Lung microvascular endothelial cell (primary cell): ENCODE data around the gene NPFFR2. TPM values are rescaled to one million over a fixed set of nuclear protein-coding genes. Genes with fewer than 3 reads are reported as not detected.
"Not testable (repeated sequence)": the region's sequence is repeated elsewhere in the genome, so short reads cannot be mapped to it uniquely, and the experiment has no call there.

ENCODE experiments used
- DNase-seq, 2 donors: peaks; one replicate each; pipeline versions ENCODE4 v3.0.0 to v3.0.0-alpha.2; 2010; ENCODE audit warnings: low read depth in 2 of 2
- total RNA-seq: library from RNA; depleted of rRNA; stranded (reverse); fragments of >200 nt; gene quantifications from 2 replicates; pipeline ENCODE4 v1.2.1, GENCODE V29; 2014

Gene NPFFR2
- total RNA-seq, 1 donor from 2014 or later: not detected

DNA sequence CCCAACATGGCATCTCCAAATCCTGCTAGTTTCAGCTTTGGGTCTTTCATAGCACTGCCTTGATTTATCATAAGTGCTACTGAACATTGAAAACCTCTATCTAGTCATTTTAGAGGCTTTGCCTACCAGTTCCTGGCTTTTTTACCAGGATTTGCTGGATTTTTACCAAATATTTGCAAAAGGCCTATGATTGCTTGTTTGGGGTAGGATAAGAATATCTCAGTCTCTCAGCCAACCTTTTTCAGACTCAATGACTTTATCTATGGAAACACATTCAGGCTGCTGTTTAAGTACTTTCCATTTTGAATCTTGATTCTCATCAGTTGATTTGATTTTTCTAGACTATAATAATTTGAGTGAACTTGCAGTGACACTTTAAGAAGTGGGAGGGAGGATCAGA, 80.1 kb downstream of the NPFFR2 start:
- no peak for DNase-seq

DNA sequence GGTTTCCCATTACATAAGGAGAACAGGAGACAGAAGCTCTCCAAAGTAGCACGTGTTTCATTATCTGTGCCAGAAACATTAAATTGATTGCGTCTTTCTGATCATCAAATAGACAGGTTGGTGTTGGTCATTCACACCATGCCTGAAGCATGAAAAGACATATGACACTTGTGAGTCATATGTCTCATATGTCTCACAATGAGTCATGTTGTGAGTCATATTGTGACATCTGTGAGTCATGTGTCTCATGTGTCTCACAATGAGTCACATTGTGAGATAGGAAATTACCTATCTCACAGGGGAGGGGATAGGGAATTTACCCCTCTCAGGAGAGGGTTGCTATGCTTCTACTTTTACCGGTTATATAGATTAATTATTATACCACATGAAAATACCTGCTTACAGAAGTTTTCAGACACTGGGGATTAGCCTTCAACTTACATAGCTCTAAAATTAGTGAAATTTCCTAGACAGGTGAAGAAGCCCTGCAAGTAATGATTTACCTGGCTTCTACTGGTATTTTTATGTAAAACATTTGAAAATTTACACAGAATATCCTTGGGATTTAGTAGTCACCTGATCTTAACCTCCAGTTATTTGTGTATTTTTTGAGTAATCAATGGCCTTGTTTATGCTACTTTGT, 80.8 kb downstream of the NPFFR2 start:
- peak; percentile 12 to 35 for DNase-seq

DNA sequence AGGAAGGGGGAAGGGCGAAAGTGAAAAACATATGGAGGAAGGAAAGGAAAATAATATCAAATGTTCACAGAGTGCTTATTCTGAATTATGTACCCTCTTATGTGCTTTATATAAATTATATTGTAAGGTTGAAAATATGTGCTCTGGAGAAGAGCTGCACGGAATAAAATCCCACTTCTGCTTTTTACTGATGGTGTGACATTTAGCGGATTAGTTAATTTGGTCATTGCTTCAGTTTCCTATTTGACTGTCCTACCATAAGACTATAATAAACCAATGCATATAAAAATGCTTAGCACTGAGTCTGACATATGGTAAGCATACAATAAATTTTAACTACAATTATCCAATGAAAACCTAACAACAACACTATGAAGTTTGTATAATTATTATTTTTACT, 86.2 kb downstream of the NPFFR2 start:
- no peak for DNase-seq

DNA sequence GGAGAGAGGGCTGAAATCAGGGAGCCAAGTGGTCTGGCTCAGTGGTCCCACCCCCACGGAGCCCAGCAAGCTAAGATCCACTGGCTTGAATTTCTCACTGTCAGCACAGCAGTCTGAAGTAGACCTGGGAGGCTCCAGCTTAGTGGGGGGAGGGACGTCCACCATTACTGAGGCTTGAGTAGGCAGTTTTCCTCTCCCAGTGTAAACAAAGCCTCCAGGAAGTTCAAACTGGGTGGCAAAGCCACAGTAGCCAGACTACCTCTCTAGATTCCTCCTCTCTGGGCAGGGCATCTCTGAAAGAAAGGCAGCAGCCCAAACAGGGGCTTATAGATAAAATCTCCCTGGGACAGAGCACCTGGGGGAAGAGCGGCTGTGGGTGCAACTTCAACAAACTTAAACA, 88.1 kb downstream of the NPFFR2 start:
- no peak for DNase-seq

DNA sequence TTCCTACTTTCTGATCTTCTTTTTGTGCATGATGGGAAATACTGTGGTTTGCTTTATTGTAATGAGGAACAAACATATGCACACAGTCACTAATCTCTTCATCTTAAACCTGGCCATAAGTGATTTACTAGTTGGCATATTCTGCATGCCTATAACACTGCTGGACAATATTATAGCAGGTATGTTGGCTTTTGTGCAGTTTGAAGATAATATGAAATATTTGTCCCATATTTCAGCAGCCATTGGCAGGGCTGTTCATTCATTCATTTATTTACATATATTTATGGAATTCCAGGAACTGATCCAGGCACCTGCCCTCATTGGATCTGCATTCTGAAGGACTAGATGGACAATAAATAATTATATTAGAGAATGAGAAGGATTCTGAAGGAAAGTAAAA, 96.9 kb downstream of the NPFFR2 start:
- DNase-seq: no peak

DNA sequence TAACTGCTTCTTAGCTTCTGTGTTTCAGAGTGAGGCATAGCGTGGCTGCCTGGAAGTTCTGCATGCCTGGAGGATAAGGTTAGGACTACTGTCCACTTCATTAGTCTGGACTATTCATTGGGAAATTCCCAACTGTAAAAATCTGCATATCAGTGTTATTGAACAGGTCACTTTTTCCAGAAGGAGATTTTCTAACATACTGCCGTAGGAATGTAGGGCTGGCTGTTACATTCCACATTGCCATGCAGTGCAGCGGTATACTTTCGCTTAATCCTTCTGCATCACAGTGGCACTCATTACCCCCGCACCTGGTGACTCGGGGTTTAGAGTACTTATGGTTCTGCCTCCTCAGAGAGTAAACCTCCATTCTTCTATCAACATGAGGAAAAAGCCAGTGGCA, 104.6 kb downstream of the NPFFR2 start:
- DNase-seq: no peak

DNA sequence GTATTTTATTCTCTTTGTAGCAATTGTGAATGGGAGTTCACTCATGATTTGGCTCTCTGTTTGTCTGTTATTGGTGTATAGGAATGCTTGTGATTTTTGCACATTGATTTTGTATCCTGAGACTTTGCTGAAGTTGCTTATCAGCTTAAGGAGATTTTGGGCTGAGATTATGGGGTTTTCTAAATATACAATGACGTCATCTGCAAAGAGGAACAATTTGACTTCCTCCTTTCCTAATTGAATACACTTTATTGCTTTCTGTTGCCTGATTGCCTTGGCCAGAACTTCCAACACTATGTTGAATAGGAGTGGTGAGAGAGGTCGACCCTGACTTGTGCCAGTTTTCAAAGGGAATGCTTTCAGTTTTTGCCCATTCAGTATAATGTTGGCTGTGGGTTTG, 108.2 kb downstream of the NPFFR2 start:
- not testable (repeated sequence) for DNase-seq

DNA sequence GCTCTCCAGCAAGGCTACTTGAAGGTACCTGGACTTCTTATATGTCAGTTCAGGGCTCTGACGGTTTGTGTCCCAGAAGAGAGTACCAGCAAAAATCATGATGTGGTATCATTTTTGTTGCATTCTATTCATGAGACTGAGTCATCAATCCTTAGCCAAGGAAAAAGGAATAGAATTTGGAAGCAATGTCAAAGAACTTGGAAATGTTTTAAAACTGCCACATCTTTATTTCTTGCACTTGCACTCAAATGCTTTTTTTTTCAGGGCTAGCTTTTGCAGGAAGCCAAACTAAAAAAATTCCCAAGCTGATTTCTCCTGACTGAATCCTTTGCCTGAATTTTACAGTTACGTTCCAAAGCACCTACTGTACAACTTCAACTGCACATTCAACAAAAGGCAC, 112.4 kb downstream of the NPFFR2 start:
- no peak for DNase-seq

DNA sequence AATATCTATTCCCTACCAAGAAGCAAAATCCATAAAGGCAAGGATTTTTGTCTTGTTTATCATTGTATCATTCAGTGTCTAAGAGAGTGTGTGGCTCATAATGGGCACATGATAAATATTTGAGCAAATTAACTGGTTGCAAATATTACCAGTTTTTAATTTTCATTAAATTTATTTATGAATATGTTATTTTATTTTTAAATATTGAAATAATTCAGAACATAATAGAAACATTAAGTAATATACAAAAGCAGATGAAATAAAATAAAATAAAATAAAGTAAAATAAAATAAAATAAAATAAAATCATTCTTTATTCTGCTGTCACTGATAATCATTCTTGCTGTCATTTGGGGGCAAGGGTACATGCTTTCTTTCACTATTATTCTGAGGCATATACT, 120.9 kb downstream of the NPFFR2 start:
- no peak for DNase-seq

DNA sequence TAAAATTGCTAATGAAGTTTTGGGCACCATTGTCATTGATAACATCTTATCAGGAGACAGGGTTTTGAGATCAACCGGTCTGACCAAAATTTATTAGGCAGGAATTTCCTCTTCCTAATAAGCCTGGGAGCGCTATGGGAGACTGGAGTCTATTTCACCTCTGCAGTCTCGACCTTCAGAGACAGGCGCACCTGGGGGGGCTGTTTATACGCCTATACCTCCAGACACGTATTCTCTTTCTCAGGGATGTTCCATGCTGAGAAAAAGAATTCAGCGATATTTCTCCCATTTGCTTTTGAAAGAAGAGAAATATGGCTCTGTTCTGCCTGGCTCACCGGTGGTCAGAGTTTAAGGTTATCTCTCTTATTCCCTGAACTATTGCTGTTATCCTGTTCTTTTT, 121.8 kb downstream of the NPFFR2 start:
- not testable (repeated sequence) for DNase-seq

DNA sequence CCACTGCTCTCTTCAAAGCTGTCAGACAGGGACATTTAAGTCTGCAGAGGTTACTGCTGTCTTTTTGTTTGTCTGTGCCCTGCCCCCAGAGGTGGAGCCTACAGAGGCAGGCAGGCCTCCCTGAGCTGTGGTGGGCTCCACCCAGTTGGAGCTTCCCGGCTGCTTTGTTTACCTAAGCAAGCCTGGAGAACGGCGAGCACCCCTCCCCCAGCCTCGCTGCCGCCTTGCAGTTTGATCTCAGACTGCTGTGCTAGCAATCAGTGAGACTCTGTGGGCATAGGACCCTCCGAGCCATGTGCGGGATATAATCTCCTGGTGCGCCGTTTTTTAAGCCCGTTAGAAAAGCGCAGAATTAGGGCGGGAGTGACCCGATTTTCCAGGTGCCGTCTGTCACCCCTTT, 137.5 kb downstream of the NPFFR2 start:
- DNase-seq: not testable (repeated sequence)

DNA sequence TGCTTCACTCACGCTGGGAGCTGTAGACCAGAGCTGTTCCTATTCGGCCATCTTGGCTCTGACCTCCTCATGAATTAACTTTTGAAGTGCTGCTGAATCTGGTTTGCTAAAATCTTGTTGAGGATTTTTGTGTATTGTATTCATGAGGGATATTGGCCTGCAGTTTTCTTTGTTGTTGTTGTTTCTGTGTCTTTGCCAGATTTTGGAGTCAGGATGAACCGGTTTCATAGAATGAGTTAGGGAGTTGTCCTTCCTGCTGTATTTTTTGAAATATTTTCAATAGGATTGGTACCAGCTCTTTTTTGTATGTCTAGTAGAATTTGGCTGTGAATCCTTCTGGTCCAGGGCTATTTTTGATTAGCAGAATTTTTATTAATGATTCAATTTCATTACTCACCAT, 138.1 kb downstream of the NPFFR2 start:
- no peak for DNase-seq

DNA sequence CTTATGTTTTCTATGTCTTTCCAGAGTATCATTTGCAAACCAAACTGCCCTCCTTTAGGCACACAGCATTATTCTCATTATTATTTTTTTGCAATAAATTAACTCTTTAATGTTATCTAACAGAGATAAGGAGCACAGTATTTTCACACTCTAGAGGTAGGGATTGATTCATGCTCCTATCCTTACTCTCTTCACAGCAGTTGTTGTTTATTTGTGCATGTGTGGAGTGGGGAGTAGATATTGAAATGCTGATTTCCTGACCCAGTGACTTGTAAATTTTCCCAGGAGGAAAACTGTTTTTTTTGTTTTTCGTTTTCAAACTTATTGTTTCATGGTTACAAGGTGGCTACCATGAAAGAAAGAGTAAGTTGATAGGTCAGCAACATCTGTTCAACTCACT, 140.0 kb downstream of the NPFFR2 start:
- no peak for DNase-seq

DNA sequence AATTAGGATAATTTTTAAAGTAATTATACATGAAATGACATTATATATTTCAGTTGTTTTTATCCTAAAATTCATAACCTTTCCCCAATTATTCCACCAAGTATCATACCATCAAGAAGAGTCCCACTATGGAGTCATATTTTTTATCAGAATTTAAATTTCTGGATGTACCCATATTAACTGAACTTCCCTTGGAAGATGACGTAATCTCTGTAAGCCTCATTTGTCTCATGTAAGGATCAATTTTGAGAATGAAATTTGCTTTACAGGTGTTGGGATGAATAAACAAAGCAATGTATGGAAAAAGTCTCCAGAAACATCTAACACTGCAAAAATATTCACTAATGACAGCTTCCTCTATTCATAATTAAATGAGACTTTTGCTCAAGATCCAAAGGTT, 147.5 kb downstream of the NPFFR2 start:
- DNase-seq: no peak

DNA sequence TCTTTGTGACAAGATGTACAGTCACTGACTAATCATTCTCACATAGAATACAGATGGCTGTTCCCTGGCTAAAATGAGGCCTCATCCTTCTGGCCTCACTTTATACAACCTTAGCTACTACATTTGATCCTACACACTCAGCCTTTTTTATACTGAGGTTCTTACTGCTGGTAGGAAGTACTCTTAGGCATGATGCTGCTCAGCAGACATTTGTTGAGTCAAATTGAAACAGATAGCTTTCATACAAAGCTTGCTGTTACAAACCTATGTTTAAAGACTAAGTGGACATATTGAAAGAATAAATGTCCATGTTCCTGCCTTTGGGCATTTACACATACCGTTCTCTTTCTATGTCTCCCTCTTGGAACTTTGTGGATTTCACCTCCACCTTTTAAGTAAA, 154.9 kb downstream of the NPFFR2 start:
- no peak for DNase-seq

DNA sequence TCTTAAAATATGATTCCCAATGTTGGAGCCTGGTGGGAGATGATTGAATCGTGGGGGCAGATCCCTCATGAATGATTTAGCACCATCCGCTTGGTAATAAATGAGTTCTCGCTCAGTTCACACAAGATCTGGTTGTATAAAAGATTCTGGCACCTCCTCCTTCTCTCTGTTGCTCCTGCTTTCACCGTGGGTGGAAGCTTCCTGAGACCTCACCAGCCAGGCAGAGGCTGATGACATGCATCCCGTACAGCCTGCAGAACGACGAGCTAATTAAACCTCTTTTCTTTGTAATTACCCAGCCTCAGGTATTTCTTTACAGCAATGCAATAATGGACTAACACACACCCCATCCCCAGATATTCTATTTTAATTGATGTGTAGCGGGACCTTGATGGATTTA, 162.2 kb downstream of the NPFFR2 start:
- no peak for DNase-seq

DNA sequence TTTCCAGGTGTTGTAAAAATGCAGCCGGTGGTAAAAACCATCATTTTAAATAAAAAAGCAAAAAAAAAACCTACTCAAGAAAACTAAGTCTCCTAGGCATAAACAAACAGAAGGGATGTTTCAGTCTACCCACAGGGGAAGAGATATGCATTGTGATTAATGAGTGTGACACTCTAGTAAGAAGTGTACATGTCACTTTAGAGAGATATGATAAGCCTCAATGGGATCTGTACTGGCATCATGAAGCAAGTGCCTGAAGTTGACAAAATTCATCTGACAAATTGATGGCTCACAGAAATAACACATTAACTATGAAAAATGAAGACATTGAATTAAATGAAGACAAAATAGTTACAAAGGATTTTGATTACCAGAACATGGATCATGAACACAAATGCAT, 162.7 kb downstream of the NPFFR2 start:
- DNase-seq: no peak

Other genes with a start within 250 kb of the NPFFR2 start
- not detected in 2 replicates for gene GC, start 247.9 kb upstream of the NPFFR2 start, total RNA-seq